WTC11 (cell line): ENCODE data around the gene MED12L. TPM values are rescaled to one million over a fixed set of nuclear protein-coding genes. Genes with fewer than 3 reads are reported as not detected.

Experiments
- ATAC-seq: fragments of 200-7000 bp; cut with Tn5 transposase; 2 replicates; pipeline ENCODE4 v1.10.0; 2021; ENCODE audit warnings: mild to moderate bottlenecking, moderate library complexity
- CTCF ChIA-PET: fragments of 300-600 bp; sonication (Branson Sonifier 250); formaldehyde crosslinking; loops from one replicate; lab custom pipeline; 2021; ENCODE audit warnings: antibody characterized with exemption; lab: Charles Lee
- POLR2A ChIA-PET: fragments of 350-600 bp; sonication (Branson Sonifier 250); formaldehyde crosslinking; loops from one replicate; lab custom pipeline; 2021; ENCODE audit warnings: antibody characterized with exemption; lab: Charles Lee
- DNase-seq: peaks from one replicate; pipeline ENCODE4 v3.0.0; 2021; ENCODE audit warnings: low spot score
- H3K27ac Mint-ChIP-seq: 2 replicates; pipeline ENCODE4 v1.8.0; 2021; ENCODE audit warnings: mixed read lengths
- H3K27me3 Mint-ChIP-seq: 2 replicates; pipeline ENCODE4 v1.8.0; 2021; ENCODE audit warnings: low read depth, mild to moderate bottlenecking, moderate library complexity, mixed read lengths
- H3K36me3 Mint-ChIP-seq: 2 replicates; pipeline ENCODE4 v1.8.0; 2021; ENCODE audit warnings: mixed read lengths
- H3K4me1 Mint-ChIP-seq: 2 replicates; pipeline ENCODE4 v1.8.0; 2022; ENCODE audit warnings: mixed read lengths
- H3K4me3 Mint-ChIP-seq: 2 replicates; pipeline ENCODE4 v1.8.0; 2021; ENCODE audit warnings: mild to moderate bottlenecking, moderate library complexity, mixed read lengths
- H3K9me3 Mint-ChIP-seq: 2 replicates; pipeline ENCODE4 v1.8.0; 2021; ENCODE audit warnings: mixed read lengths
- ELF4 ChIP-seq: sonication (generic); formaldehyde crosslinking; IDR thresholded peaks from 2 replicates; pipeline ENCODE4 v1.8.1; 2022; ENCODE audit warnings: low read depth, mild to moderate bottlenecking, moderate library complexity, missing genetic modification reagents
- FOXK1 ChIP-seq: sonication (generic); formaldehyde crosslinking; IDR thresholded peaks from 2 replicates; pipeline ENCODE4 v1.8.0; 2022; ENCODE audit warnings: mild to moderate bottlenecking, moderate library complexity, missing genetic modification reagents
- IRF2 ChIP-seq: sonication (generic); formaldehyde crosslinking; IDR thresholded peaks from 2 replicates; pipeline ENCODE4 v1.8.0; 2022; ENCODE audit warnings: low read depth, missing genetic modification reagents, borderline replicate concordance
- NFE2L1 ChIP-seq: sonication (generic); formaldehyde crosslinking; IDR thresholded peaks from 2 replicates; pipeline ENCODE4 v1.8.1; 2023; ENCODE audit warnings: missing genetic modification reagents
- NR1H2 ChIP-seq: sonication (generic); formaldehyde crosslinking; IDR thresholded peaks from 2 replicates; pipeline ENCODE4 v1.9.0; 2021; ENCODE audit warnings: mild to moderate bottlenecking, moderate library complexity, missing genetic modification reagents
- NR3C1 ChIP-seq: sonication (generic); formaldehyde crosslinking; conservative IDR thresholded peaks from 2 replicates; pipeline ENCODE4 v1.8.1; 2023; ENCODE audit warnings: low read depth, mild to moderate bottlenecking, missing genetic modification reagents
- OVOL2 ChIP-seq: fragments of 250-450 bp; sonication (Bioruptor Pico); IDR thresholded peaks from 2 replicates; pipeline ENCODE4 v1.9.0; 2021; ENCODE audit warnings: mild to moderate bottlenecking, borderline replicate concordance
- SOX15 ChIP-seq: fragments of 250-450 bp; sonication (Bioruptor Pico); IDR thresholded peaks from 2 replicates; pipeline ENCODE4 v1.9.0; 2021; ENCODE audit warnings: mild to moderate bottlenecking
- TCF7 ChIP-seq: sonication (generic); formaldehyde crosslinking; IDR thresholded peaks from 2 replicates; pipeline ENCODE4 v1.8.0; 2022; ENCODE audit warnings: mild to moderate bottlenecking, low read depth, missing genetic modification reagents, moderate library complexity
- ZBTB21 ChIP-seq: sonication (generic); formaldehyde crosslinking; IDR thresholded peaks from 2 replicates; pipeline ENCODE4 v1.8.1; 2023; ENCODE audit warnings: mild to moderate bottlenecking, missing genetic modification reagents, borderline replicate concordance
- ZNF138 ChIP-seq: sonication (generic); formaldehyde crosslinking; conservative IDR thresholded peaks from 2 replicates; pipeline ENCODE4 v1.8.1; 2022; ENCODE audit warnings: mild to moderate bottlenecking, moderate library complexity, missing genetic modification reagents
- ZNF671 ChIP-seq: fragments of 250-450 bp; sonication (Bioruptor Pico); IDR thresholded peaks from 2 replicates; pipeline ENCODE4 v1.8.0; 2021; ENCODE audit warnings: mild to moderate bottlenecking
- total RNA-seq: library from RNA; stranded (reverse); gene quantifications from 3 replicates; pipeline ENCODE4 v1.2.3, GENCODE V29; 2021
- TF ChIP-seq, protein P1 (sequence below): sonication (generic); formaldehyde crosslinking; IDR thresholded peaks from 2 replicates; pipeline ENCODE4 v1.8.0; 2023; ENCODE audit warnings: missing genetic modification reagents
- TF ChIP-seq, protein P2 (sequence below): sonication (generic); formaldehyde crosslinking; IDR thresholded peaks from 2 replicates; pipeline ENCODE4 v1.8.1; 2022; ENCODE audit warnings: missing genetic modification reagents, borderline replicate concordance
- TF ChIP-seq, protein P3 (sequence below): sonication (generic); formaldehyde crosslinking; IDR thresholded peaks from 2 replicates; pipeline ENCODE4 v1.8.1; 2023; ENCODE audit warnings: mild to moderate bottlenecking, moderate library complexity, missing genetic modification reagents
- TF ChIP-seq, protein P4 (sequence below): sonication (generic); formaldehyde crosslinking; IDR thresholded peaks from 2 replicates; pipeline ENCODE4 v1.8.0; 2023; ENCODE audit warnings: mild to moderate bottlenecking, missing genetic modification reagents
- TF ChIP-seq, protein P5 (sequence below): sonication (generic); formaldehyde crosslinking; IDR thresholded peaks from 2 replicates; pipeline ENCODE4 v1.8.1; 2023; ENCODE audit warnings: mild to moderate bottlenecking, missing genetic modification reagents

The MED12L gene
- total RNA-seq, 1 experiment from 2014 or later = 27.4 TPM

DNA sequence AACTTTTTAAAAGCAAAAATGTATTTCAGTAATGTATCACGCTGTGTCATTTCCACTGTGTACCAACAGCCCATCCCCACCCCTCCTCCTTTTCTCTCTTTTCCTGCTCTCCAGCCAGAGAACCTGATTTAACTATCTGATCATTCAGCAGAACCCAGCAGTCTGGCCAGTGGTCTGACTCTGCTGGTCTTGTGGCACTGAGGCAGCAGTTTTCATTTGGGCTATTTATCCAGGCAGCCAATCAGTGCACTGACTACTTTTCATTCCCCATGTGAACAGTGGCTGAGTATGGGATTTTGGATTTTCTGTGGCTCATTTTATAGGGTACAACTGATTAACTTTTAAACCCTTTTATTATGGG lies 61.2 kb downstream of the MED12L start:
- peaks cover 8% of the 10 kb centered on the region; the same call in 1 of the 2 replicates for H3K4me1 Mint-ChIP-seq

DNA sequence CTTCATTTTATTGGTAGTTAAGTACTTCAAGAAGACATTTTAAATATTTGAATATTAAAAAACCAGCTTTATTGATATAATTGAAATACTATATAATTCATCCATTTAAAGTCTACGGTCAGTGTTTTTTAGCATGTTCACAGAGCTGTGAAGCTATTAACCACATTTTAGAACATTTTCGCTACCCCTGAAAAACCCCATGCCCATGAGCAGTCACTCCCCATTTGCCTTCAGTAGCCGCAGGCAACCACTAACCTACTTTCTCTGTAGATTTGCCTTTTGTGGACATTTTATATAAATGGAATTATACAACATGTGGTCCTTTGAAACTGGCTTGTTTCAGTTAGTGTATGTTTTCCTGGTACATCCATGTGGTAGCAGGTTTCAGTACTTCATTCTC lies 61.8 kb downstream of the MED12L start:
- Mint-ChIP-seq H3K9me3 (no peaks in the 10 kb centered on the region), H3K27me3 (no peaks in the 10 kb centered on the region), H3K27ac (no peak overlapping the region), H3K36me3 (peaks cover 2% of the 10 kb centered on the region; the same call in 1 of the 2 replicates), H3K4me1 (peaks cover 2% of the 10 kb centered on the region; the same call in 1 of the 2 replicates), H3K4me3 (no peak overlapping the region)
- DNase-seq (no peak), ATAC-seq (no peak)
- CTCF ChIA-PET = interaction anchor here (1.1 to 6.5 kb wide), 2 partner anchors 9 to 80 kb away, joined by 3 to 44 read pairs; no protein-coding TSS in a partner anchor
- POLR2A ChIA-PET = no interaction called here
- no peak for TF ChIP-seq NFE2L1 (CRISPR knock-in tag)
- TF ChIP-seq ZNF138 (CRISPR knock-in tag) = no peak
- TF ChIP-seq NR1H2 (CRISPR knock-in tag) = no peak
- no peak for TF ChIP-seq ELF4 (CRISPR knock-in tag)
- TF ChIP-seq TCF7 (CRISPR knock-in tag) = no peak
- TF ChIP-seq, protein P1, sequence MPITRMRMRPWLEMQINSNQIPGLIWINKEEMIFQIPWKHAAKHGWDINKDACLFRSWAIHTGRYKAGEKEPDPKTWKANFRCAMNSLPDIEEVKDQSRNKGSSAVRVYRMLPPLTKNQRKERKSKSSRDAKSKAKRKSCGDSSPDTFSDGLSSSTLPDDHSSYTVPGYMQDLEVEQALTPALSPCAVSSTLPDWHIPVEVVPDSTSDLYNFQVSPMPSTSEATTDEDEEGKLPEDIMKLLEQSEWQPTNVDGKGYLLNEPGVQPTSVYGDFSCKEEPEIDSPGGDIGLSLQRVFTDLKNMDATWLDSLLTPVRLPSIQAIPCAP (CRISPR knock-in tag) = no peak

More for the DNA sequence above, 61.2 kb downstream of the MED12L start:
- no peak overlapping the region for H3K27ac Mint-ChIP-seq
- ATAC-seq (no peak), DNase-seq (no peak)
- peaks cover 2% of the 10 kb centered on the region; the same call in 1 of the 2 replicates for H3K36me3 Mint-ChIP-seq
- H3K9me3 Mint-ChIP-seq = no peaks in the 10 kb centered on the region
- H3K4me3 Mint-ChIP-seq = no peak overlapping the region
- TF ChIP-seq, protein P2, sequence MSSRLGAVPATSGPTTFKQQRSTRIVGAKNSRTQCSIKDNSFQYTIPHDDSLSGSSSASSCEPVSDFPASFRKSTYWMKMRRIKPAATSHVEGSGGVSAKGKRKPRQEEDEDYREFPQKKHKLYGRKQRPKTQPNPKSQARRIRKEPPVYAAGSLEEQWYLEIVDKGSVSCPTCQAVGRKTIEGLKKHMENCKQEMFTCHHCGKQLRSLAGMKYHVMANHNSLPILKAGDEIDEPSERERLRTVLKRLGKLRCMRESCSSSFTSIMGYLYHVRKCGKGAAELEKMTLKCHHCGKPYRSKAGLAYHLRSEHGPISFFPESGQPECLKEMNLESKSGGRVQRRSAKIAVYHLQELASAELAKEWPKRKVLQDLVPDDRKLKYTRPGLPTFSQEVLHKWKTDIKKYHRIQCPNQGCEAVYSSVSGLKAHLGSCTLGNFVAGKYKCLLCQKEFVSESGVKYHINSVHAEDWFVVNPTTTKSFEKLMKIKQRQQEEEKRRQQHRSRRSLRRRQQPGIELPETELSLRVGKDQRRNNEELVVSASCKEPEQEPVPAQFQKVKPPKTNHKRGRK (CRISPR knock-in tag) = no peak
- TF ChIP-seq ZBTB21 (CRISPR knock-in tag) (no peak), NFE2L1 (CRISPR knock-in tag) (no peak), NR3C1 (no peak), IRF2 (no peak), SOX15 (no peak), OVOL2 (no peak), FOXK1 (CRISPR knock-in tag) (no peak), ZNF671 (CRISPR knock-in tag) (no peak)
- TF ChIP-seq, protein P3, sequence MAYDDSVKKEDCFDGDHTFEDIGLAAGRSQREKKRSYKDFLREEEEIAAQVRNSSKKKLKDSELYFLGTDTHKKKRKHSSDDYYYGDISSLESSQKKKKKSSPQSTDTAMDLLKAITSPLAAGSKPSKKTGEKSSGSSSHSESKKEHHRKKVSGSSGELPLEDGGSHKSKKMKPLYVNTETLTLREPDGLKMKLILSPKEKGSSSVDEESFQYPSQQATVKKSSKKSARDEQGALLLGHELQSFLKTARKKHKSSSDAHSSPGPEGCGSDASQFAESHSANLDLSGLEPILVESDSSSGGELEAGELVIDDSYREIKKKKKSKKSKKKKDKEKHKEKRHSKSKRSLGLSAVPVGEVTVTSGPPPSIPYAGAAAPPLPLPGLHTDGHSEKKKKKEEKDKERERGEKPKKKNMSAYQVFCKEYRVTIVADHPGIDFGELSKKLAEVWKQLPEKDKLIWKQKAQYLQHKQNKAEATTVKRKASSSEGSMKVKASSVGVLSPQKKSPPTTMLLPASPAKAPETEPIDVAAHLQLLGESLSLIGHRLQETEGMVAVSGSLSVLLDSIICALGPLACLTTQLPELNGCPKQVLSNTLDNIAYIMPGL (CRISPR knock-in tag) = no peak
- TF ChIP-seq, protein P4, sequence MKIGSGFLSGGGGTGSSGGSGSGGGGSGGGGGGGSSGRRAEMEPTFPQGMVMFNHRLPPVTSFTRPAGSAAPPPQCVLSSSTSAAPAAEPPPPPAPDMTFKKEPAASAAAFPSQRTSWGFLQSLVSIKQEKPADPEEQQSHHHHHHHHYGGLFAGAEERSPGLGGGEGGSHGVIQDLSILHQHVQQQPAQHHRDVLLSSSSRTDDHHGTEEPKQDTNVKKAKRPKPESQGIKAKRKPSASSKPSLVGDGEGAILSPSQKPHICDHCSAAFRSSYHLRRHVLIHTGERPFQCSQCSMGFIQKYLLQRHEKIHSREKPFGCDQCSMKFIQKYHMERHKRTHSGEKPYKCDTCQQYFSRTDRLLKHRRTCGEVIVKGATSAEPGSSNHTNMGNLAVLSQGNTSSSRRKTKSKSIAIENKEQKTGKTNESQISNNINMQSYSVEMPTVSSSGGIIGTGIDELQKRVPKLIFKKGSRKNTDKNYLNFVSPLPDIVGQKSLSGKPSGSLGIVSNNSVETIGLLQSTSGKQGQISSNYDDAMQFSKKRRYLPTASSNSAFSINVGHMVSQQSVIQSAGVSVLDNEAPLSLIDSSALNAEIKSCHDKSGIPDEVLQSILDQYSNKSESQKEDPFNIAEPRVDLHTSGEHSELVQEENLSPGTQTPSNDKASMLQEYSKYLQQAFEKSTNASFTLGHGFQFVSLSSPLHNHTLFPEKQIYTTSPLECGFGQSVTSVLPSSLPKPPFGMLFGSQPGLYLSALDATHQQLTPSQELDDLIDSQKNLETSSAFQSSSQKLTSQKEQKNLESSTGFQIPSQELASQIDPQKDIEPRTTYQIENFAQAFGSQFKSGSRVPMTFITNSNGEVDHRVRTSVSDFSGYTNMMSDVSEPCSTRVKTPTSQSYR (CRISPR knock-in tag) = no peak
- TF ChIP-seq, protein P5, sequence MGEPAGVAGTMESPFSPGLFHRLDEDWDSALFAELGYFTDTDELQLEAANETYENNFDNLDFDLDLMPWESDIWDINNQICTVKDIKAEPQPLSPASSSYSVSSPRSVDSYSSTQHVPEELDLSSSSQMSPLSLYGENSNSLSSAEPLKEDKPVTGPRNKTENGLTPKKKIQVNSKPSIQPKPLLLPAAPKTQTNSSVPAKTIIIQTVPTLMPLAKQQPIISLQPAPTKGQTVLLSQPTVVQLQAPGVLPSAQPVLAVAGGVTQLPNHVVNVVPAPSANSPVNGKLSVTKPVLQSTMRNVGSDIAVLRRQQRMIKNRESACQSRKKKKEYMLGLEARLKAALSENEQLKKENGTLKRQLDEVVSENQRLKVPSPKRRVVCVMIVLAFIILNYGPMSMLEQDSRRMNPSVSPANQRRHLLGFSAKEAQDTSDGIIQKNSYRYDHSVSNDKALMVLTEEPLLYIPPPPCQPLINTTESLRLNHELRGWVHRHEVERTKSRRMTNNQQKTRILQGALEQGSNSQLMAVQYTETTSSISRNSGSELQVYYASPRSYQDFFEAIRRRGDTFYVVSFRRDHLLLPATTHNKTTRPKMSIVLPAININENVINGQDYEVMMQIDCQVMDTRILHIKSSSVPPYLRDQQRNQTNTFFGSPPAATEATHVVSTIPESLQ (CRISPR knock-in tag) = no peak
- POLR2A ChIA-PET = no interaction called here
- no peaks in the 10 kb centered on the region for H3K27me3 Mint-ChIP-seq
- CTCF ChIA-PET = interaction anchor here (1.1 to 6.5 kb wide), 2 partner anchors 10 to 80 kb away, joined by 3 to 44 read pairs; no protein-coding TSS in a partner anchor
